T-cell (primary cell): ENCODE results near the gene MORC1. TPM values are rescaled to one million over a fixed set of nuclear protein-coding genes. Genes with fewer than 3 reads are reported as not detected.

Source experiments
- ATAC-seq, 4 experiments: fragments of 200-7000 bp in 3 of 4; fragments of 150-1000 bp in 1 of 4; cut with Tn5 transposase; replicated peaks in 1 of 4; 1 replicate in 3 of 4; 2 replicates in 1 of 4; pipeline ENCODE4 v1.10.0; 2021; ENCODE audit warnings: moderate library complexity in 3 of 4, mild to moderate bottlenecking in 2 of 4, moderate number of reproducible peaks in 1 of 4
- CTCF ChIA-PET, 2 donors: fragments of 300-600 bp; sonication (Branson Sonifier 250); formaldehyde crosslinking; loops; one replicate each; lab custom pipeline; 2022; ENCODE audit warnings: antibody characterized with exemption in 2 of 2; lab: Charles Lee
- POLR2A ChIA-PET, 2 donors: fragments of 300-600 bp; sonication (Branson Sonifier 250); formaldehyde crosslinking; loops; one replicate each; lab custom pipeline; 2022; ENCODE audit warnings: antibody characterized with exemption in 2 of 2; lab: Charles Lee
- DNase-seq, 35 experiments: peaks; one replicate each; pipeline versions ENCODE4 v3.0.0 to v3.0.0-alpha.2; 2013 to 2023
- H3K27ac ChIP-seq: one replicate; pipeline ENCODE4 v1.5.1; 2013; ENCODE audit warnings: low read length
- H3K27me3 ChIP-seq, 2 experiments: replicated peaks in 1 of 2; 1 replicate in 1 of 2; 2 replicates in 1 of 2; pipeline versions ENCODE4 v1.6.1 to v1.7.0; 2013; ENCODE audit warnings: low read length in 1 of 2, mixed read lengths in 1 of 2; ENCODE audit not compliant: control insufficient read depth in 2 of 2, insufficient read depth in 2 of 2; ENCODE audit errors: extremely low read depth in 1 of 2
- H3K36me3 ChIP-seq, 2 donors: 1 replicate in 1 of 2; 2 replicates in 1 of 2; pipeline versions ENCODE4 v1.6.1 to v1.7.0; 2013; ENCODE audit warnings: low read length in 1 of 2; ENCODE audit not compliant: control insufficient read depth in 2 of 2, insufficient read depth in 1 of 2; ENCODE audit errors: extremely low read depth in 1 of 2
- H3K4me1 ChIP-seq, 2 experiments: 1 replicate in 1 of 2; 2 replicates in 1 of 2; pipeline versions ENCODE4 v1.6.1 to v1.7.0; 2013; ENCODE audit warnings: low read length in 2 of 2, mixed read lengths in 1 of 2; ENCODE audit not compliant: insufficient read depth in 2 of 2, control insufficient read depth in 1 of 2; ENCODE audit errors: extremely low read depth in 1 of 2
- H3K4me3 ChIP-seq, 2 donors: 1 replicate in 1 of 2; 2 replicates in 1 of 2; pipeline versions ENCODE4 v1.5.1 to v1.7.0; 2013; ENCODE audit warnings: mild to moderate bottlenecking in 2 of 2, low read length in 1 of 2, moderate library complexity in 1 of 2; ENCODE audit not compliant: control insufficient read depth in 1 of 2; ENCODE audit errors: extremely low read depth in 1 of 2
- H3K9me3 ChIP-seq: 2 replicates; pipeline ENCODE4 v1.7.0; 2013
- H3K27ac Mint-ChIP-seq, 2 donors: one replicate each; pipeline ENCODE4 v1.8.0; 2020 to 2021; ENCODE audit warnings: mild to moderate bottlenecking in 2 of 2, mixed read lengths in 2 of 2
- H3K27me3 Mint-ChIP-seq, 2 donors: one replicate each; pipeline ENCODE4 v1.8.0; 2021 to 2022; ENCODE audit warnings: mixed read lengths in 2 of 2
- H3K36me3 Mint-ChIP-seq: one replicate; pipeline ENCODE4 v1.8.0; 2021; ENCODE audit warnings: mixed read lengths
- H3K4me1 Mint-ChIP-seq, 3 donors: one replicate each; pipeline ENCODE4 v1.8.0; 2020 to 2022; ENCODE audit warnings: mixed read lengths in 3 of 3, mild to moderate bottlenecking in 1 of 3
- H3K4me3 Mint-ChIP-seq, 3 donors: one replicate each; pipeline ENCODE4 v1.8.0; 2020 to 2022; ENCODE audit warnings: mild to moderate bottlenecking in 3 of 3, mixed read lengths in 3 of 3, moderate library complexity in 3 of 3
- H3K9me3 Mint-ChIP-seq, 3 donors: one replicate each; pipeline ENCODE4 v1.8.0; 2020 to 2022; ENCODE audit warnings: mixed read lengths in 3 of 3
- WGBS: methylation state at CpG from one replicate; pipeline ENCODE4 v1.1.5; 2013; ENCODE audit warnings: missing lambda C conversion rate; ENCODE audit not compliant: insufficient coverage; 5-methylcytosine and 5-hydroxymethylcytosine counted together
- total RNA-seq, 35 experiments: library from RNA in 6 of 35; stranded (reverse) in 6 of 35; fragments of 120-200 nt in 1 of 35; gene quantifications; one replicate each; pipeline versions ENCODE4 v1.2.1 to v1.2.4 and lab custom pipeline; 2013 to 2026

Gene MORC1
- total RNA-seq, 5 donors from 2014 or later (not counting 1 experiment from before 2014, with no cell fraction given): not detected

DNA sequence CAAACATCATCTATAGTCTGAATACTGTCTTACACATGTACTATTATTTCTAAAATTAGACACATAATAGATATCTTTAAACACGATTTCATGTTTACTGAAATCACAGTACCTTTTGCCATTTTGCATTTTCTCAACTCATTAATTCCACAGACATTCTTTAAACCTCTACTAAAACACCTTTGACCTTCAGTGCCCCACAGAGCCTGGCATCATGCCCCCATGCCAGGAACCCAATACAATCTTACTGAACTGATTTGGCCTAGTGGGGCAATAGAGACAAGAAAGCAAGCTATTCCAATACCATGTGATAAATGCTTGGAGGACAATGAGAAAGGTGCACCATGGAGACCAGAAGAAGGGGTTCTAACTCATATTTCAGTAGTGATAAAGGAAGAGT is 144.9 kb downstream of the MORC1 start:
- no CpG with 5 or more reads among the region's 1 CpG for WGBS
- Histone ChIP-seq H3K9me3 (no peaks in the 10 kb centered on the region), H3K27me3 (no peaks in the 10 kb centered on the region), H3K36me3 (no peaks in the 10 kb centered on the region), H3K27ac (no peak overlapping the region), H3K4me1 (no peaks in the 10 kb centered on the region), H3K4me3 (no peak overlapping the region)
- DNase-seq (no peak), ATAC-seq (no peak)
- ChIA-PET CTCF (no interaction called here), POLR2A (no interaction called here)
- Mint-ChIP-seq H3K27me3 (peaks cover 0 to 3% of the 10 kb centered on the region in 2 donors), H3K4me1 (peaks cover 2 to 6% (median 3%) of the 10 kb centered on the region in 3 donors), H3K9me3 (no peaks in the 10 kb centered on the region), H3K36me3 (no peaks in the 10 kb centered on the region), H3K4me3 (no peak overlapping the region), H3K27ac (no peak overlapping the region)

DNA sequence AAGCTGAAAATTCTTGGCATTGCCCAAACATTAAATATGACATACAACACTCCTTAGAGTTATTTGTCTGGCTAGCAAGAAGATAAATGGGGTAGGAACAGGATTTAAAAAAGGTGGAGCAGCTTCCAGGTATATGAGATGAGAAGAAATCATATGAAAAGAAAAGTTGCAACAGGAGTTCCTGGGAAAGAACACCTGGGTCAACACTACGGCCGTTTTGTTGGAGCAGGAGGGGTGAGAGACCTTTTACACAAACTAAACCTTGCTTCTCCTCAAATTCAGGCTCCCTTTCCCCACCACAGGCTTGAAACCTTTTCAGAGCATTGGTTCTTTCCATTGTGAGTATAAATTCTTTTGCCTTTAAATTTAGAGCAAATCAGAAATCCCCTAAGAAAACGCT is 145.5 kb downstream of the MORC1 start:
- Mint-ChIP-seq H3K4me1 (peaks cover 2 to 6% (median 3%) of the 10 kb centered on the region in 3 donors), H3K36me3 (no peaks in the 10 kb centered on the region), H3K27me3 (peaks cover 0 to 3% of the 10 kb centered on the region in 2 donors), H3K9me3 (no peaks in the 10 kb centered on the region), H3K4me3 (no peak overlapping the region), H3K27ac (no peak overlapping the region)
- Histone ChIP-seq H3K4me3 (no peak overlapping the region), H3K9me3 (no peaks in the 10 kb centered on the region), H3K4me1 (no peaks in the 10 kb centered on the region), H3K27ac (no peak overlapping the region), H3K36me3 (no peaks in the 10 kb centered on the region), H3K27me3 (no peaks in the 10 kb centered on the region)
- ATAC-seq: no peak
- DNase-seq: no peak
- ChIA-PET POLR2A (no interaction called here), CTCF (no interaction called here)
- WGBS: no CpG with 5 or more reads among the region's 3 CpGs

DNA sequence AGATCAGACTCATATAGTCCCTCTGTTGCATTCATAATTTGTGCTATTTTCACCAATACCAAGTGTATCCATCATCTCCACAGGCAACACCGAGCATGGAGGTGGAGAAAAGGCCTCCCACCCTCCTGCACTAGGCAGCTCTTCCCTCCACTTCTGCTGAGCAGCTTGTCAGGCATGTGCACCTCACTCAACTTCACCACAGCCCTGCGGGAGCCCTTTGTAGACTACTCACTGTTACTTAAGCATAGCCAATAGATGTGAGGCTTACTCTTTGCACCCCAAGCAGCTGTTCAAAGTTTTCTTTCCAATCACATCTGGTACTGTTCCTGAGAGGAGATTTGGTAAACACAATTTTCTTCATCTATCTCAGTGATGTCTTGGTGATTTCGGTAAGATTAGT is 147.4 kb downstream of the MORC1 start:
- Mint-ChIP-seq H3K36me3 (no peaks in the 10 kb centered on the region), H3K4me3 (no peak overlapping the region), H3K4me1 (peaks cover 2 to 6% (median 3%) of the 10 kb centered on the region in 3 donors), H3K9me3 (no peaks in the 10 kb centered on the region), H3K27ac (no peak overlapping the region), H3K27me3 (peaks cover 0 to 3% of the 10 kb centered on the region in 2 donors)
- no peaks in the 10 kb centered on the region for H3K9me3 ChIP-seq
- no peak for DNase-seq
- 0% methylated on average over 1 of the region's 3 CpGs for WGBS
- H3K27me3 ChIP-seq: no peaks in the 10 kb centered on the region
- H3K4me1 ChIP-seq: no peaks in the 10 kb centered on the region
- no peak overlapping the region for H3K27ac ChIP-seq
- H3K36me3 ChIP-seq: no peaks in the 10 kb centered on the region
- ATAC-seq: peak in 1 of 4 experiments; percentile 6
- no peak overlapping the region for H3K4me3 ChIP-seq
- CTCF ChIA-PET: interaction anchor here in 1 of 2 donors (1.2 kb wide), 1 partner anchor 53 kb away, joined by 4 read pairs; no protein-coding TSS in a partner anchor
- POLR2A ChIA-PET: no interaction called here

DNA sequence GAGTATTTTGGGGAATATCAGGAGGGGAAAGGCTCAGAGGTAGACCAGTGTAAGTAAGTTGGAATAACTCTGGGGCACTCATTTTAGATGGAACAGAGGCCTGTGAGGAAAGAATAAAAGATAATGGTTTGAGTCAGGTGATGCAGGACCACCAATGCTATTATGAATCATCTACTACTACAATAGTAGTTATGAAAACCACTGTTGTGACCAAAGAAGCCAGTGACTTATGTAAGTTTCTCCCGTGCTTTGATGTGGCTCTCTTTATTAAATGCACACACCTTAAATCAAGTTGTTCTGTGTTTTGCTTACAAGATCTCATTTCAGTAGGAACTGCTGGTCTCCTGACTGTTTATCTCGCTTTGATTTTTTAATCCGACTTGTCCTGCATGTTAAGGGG is 151.2 kb downstream of the MORC1 start:
- no peaks in the 10 kb centered on the region for H3K9me3 Mint-ChIP-seq
- H3K27me3 Mint-ChIP-seq: no peaks in the 10 kb centered on the region
- H3K36me3 ChIP-seq: no peaks in the 10 kb centered on the region
- no peaks in the 10 kb centered on the region for H3K36me3 Mint-ChIP-seq
- WGBS: no CpG with 5 or more reads among the region's 3 CpGs
- no peak overlapping the region for H3K4me3 Mint-ChIP-seq
- H3K4me1 Mint-ChIP-seq: peaks cover 2 to 6% (median 3%) of the 10 kb centered on the region in 3 donors
- no peak overlapping the region for H3K27ac ChIP-seq
- POLR2A ChIA-PET: no interaction called here
- H3K4me1 ChIP-seq: no peaks in the 10 kb centered on the region
- DNase-seq (no peak), ATAC-seq (no peak)
- no peak overlapping the region for H3K27ac Mint-ChIP-seq
- H3K4me3 ChIP-seq: no peak overlapping the region
- H3K27me3 ChIP-seq: no peaks in the 10 kb centered on the region
- no peaks in the 10 kb centered on the region for H3K9me3 ChIP-seq
- CTCF ChIA-PET: interaction anchor here in 1 of 2 donors (0.6 kb wide), 1 partner anchor 325 kb away, joined by 3 read pairs; no protein-coding TSS in a partner anchor

DNA sequence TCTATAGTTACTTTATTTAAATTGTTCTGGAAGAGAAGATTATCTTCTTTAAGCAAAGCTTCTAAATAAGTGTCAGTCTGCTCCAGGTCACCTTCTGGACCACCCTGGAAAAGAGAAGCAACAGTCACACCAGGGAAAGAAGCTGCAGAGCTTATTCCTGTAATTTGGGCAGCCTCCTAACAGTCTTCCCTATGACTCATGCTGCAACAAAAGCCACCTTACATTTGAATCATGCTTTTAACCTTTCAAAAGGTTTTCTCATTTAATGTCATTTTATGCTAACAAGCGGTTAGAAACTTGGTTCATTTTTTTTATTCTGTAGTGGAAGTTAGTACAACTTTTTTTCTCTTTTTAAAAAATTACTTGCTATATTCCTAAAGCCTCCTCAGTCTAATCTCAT is 158.9 kb downstream of the MORC1 start:
- no peak for DNase-seq
- POLR2A ChIA-PET: no interaction called here
- Mint-ChIP-seq H3K27me3 (peaks cover 4 to 5% of the 10 kb centered on the region in 2 donors), H3K4me3 (no peak overlapping the region), H3K36me3 (no peaks in the 10 kb centered on the region), H3K9me3 (no peaks in the 10 kb centered on the region), H3K27ac (no peak overlapping the region), H3K4me1 (no peaks in the 10 kb centered on the region)
- H3K36me3 ChIP-seq: no peaks in the 10 kb centered on the region
- H3K4me1 ChIP-seq: no peaks in the 10 kb centered on the region
- WGBS: no CpG with 5 or more reads among the region's 1 CpG
- no peaks in the 10 kb centered on the region for H3K27me3 ChIP-seq
- CTCF ChIA-PET: interaction anchor here (0.6 to 0.7 kb wide), 2 partner anchors 43 to 140 kb away, joined by 3 read pairs; no protein-coding TSS in a partner anchor
- no peak for ATAC-seq
- H3K9me3 ChIP-seq: no peaks in the 10 kb centered on the region
- no peak overlapping the region for H3K27ac ChIP-seq
- no peak overlapping the region for H3K4me3 ChIP-seq

DNA sequence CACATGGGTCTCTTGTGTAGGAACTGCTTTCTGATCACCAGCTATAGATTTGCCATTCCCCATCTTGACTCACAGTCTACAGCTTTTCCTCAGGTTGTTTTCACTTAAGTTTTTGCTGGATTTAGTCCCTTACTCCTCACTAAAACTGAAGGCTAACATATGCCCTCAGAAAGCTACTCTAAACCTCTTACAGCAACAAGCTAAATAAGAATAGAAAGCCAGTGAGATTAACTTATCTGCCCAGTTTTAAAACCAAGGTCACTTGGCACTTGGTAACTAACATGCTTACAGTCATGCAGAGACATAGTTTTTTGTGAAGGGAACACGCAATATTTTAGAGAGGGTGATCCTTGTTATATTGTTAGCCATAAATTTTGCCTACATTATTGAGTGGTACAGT is 164.2 kb downstream of the MORC1 start, which contains the start of gene GUCA1C:
GUCA1C (minus strand) TSS at position 180 of the 400 bp plus-strand sequence; CDS start at position 63, 117 bp downstream.
- ATAC-seq: no peak
- POLR2A ChIA-PET: interaction anchor here in 1 of 2 donors (0.8 kb wide), 1 partner anchor 1329 kb away, joined by 5 read pairs; no protein-coding TSS in a partner anchor
- H3K36me3 Mint-ChIP-seq: no peaks in the 10 kb centered on the region
- H3K27ac ChIP-seq: no peak within 1 kb of the TSS
- no peaks in the 10 kb centered on the region for H3K4me1 Mint-ChIP-seq
- H3K27me3 ChIP-seq: no peaks in the 10 kb centered on the region
- WGBS: no CpG with 5 or more reads among the region's 1 CpG
- no peaks in the 10 kb centered on the region for H3K9me3 Mint-ChIP-seq
- H3K27me3 Mint-ChIP-seq: peaks cover 12 to 18% of the 10 kb centered on the region in 2 donors
- CTCF ChIA-PET: interaction anchor here in 1 of 2 donors (0.6 to 1.3 kb wide), 2 partner anchors 70 to 1279 kb away, joined by 3 to 4 read pairs; no protein-coding TSS in a partner anchor
- H3K4me3 Mint-ChIP-seq: no peak within 1 kb of the TSS
- H3K4me3 ChIP-seq: no peak within 1 kb of the TSS
- no peak within 1 kb of the TSS for H3K27ac Mint-ChIP-seq
- no peak for DNase-seq
- H3K9me3 ChIP-seq: no peaks in the 10 kb centered on the region
- H3K36me3 ChIP-seq: no peaks in the 10 kb centered on the region
- no peaks in the 10 kb centered on the region for H3K4me1 ChIP-seq
